WERI-Rb-1 (cell line): ENCODE results near the gene GOLGA6L7.
"Not testable (repeated sequence)": the region's sequence is repeated elsewhere in the genome, so short reads cannot be mapped to it uniquely, and the experiment has no call there.

ENCODE experiments used
- DNase-seq: peaks from one replicate; pipeline ENCODE4 v3.0.0-alpha.2; 2020
- H3K27ac ChIP-seq: fragments of 250-450 bp; sonication (Bioruptor Pico); 2 replicates; pipeline ENCODE4 v1.5.1; 2020; ENCODE audit warnings: mild to moderate bottlenecking, moderate library complexity
- H3K27me3 ChIP-seq: fragments of 250-450 bp; sonication (Bioruptor Pico); 2 replicates; pipeline ENCODE4 v1.5.1; 2021; ENCODE audit warnings: mild to moderate bottlenecking, low read depth, moderate library complexity; ENCODE audit not compliant: insufficient read depth, severe bottlenecking
- H3K36me3 ChIP-seq: fragments of 250-450 bp; sonication (Bioruptor Pico); 2 replicates; pipeline ENCODE4 v1.5.1; 2020; ENCODE audit warnings: mild to moderate bottlenecking, moderate library complexity
- H3K4me3 ChIP-seq: 2 replicates; pipeline ENCODE4 v1.5.1; 2011; ENCODE audit warnings: low read depth, mild to moderate bottlenecking, control low read depth, low read length
- H3K9me3 ChIP-seq: fragments of 250-450 bp; sonication (Bioruptor Pico); 2 replicates; pipeline ENCODE4 v1.5.1; 2021; ENCODE audit warnings: mild to moderate bottlenecking, moderate library complexity; ENCODE audit not compliant: severe bottlenecking

The GOLGA6L7 gene

DNA sequence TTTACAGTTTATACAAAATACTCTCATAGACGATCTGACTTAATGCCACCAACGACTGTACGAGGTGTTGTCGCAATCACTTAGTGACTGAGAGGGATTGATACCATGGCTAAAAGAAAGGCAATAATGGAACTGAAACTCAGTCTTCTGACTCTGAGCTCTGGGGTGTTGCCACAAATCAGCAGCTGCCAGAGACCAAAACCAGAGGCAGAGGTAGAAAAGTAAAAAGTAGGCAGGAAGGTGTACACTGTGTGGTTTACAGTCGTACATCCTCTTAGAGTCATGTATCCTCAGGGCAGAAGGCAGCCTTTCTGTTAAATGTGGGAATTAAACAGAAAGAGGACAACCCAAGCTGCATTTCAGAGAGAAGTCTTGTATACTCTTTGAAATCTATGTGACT is 1.2 kb downstream of the GOLGA6L7 start:
- not testable (repeated sequence) for H3K36me3 ChIP-seq, H3K27ac ChIP-seq, H3K9me3 ChIP-seq, DNase-seq, H3K4me3 ChIP-seq, H3K27me3 ChIP-seq

DNA sequence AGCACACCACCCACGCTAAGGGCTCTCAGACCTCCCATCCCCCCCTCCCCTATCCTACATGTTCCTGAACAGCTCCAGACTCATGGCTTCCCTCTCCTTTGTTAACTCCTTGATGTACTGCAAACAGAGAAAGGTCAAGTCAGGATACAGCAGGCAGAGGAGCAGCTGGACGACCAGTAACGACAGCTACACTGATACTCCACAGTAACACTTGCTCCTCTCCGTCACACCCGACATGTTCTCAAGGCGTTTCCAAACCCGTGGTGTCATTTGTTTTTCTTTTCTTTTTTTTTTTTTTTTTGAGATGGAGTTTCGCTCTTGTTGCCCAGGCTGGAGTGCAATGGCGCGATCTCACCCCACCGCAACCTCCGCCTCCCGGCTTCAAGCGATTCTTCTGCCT is 4.3 kb downstream of the GOLGA6L7 start:
- not testable (repeated sequence) for H3K36me3 ChIP-seq, H3K27me3 ChIP-seq, H3K9me3 ChIP-seq

DNA sequence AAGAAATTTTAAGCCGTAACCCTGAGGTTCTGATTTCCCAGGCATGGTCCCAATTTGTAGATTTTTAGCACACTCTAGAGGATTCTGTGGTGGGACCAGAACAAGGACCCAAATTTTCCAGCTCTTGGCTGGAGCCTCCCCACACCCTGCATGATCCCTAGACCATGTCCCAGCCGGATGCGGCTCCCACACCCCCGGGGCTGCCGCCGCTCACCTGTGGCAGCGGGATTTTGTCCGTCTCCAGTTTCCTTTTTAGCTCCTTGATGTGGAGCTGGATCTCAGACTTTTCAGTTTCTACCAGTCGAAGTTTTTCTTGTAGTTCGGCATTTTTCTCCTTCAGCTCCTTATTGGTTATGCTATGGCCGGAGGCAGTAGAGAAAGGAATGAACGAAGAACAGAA is 4.9 kb downstream of the GOLGA6L7 start:
- not testable (repeated sequence) for H3K27me3 ChIP-seq, H3K36me3 ChIP-seq, DNase-seq, H3K4me3 ChIP-seq, H3K27ac ChIP-seq, H3K9me3 ChIP-seq

More for the DNA sequence above, 4.3 kb downstream of the GOLGA6L7 start:
- DNase-seq, H3K4me3 ChIP-seq, H3K27ac ChIP-seq: not testable (repeated sequence)

GRCh38 chr15:28842210-28842609 is 6.2 kb downstream of the GOLGA6L7 start:
- H3K27me3 ChIP-seq, DNase-seq, H3K4me3 ChIP-seq, H3K36me3 ChIP-seq, H3K9me3 ChIP-seq, H3K27ac ChIP-seq: not testable (repeated sequence)

- not testable (repeated sequence) for H3K27me3 ChIP-seq
These were observed 8.2 kb downstream of the GOLGA6L7 start for GRCh38 chr15:28840285-28840684.

DNA sequence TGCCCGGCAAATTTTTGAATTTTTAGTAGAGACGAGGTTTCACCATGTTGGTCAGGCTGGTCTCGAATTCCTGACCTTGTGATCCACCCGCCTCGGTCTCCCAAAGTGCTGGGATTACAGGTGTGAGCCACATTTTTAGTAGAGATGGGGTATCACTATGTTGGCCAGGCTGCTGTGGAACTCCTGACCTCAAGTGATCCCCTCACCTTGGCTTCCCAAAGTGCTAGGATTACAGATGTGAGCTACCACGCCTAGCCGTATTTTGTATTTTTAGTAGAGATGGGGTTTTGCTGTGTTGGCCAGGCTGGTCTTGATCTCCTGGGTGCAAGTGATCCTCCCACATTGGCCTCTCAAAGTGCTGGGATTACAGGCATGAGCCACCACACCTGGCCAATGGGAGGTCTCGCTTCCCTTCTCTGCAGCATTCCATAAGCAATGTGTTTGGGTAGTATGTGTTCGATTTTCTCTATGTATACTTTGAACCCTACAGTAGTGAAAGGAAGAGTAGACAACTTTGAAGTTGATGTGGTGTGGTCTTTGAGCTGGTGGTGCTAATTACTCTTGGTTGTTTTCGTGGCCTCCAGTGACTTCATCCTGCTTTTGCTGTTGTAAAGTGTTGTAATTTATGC is 13.4 kb downstream of the GOLGA6L7 start:
- H3K36me3 ChIP-seq, H3K9me3 ChIP-seq, DNase-seq, H3K27me3 ChIP-seq, H3K4me3 ChIP-seq, H3K27ac ChIP-seq: not testable (repeated sequence)

More at GRCh38 chr15:28840285-28840684, 8.2 kb downstream of the GOLGA6L7 start:
- not testable (repeated sequence) for H3K36me3 ChIP-seq, H3K27ac ChIP-seq, DNase-seq, H3K4me3 ChIP-seq, H3K9me3 ChIP-seq

GRCh38 chr15:28831897-28832587 is 16.4 kb downstream of the GOLGA6L7 start:
- DNase-seq = peak; percentile 94
- Histone ChIP-seq H3K27ac (peak overlapping the region; percentile 84), H3K4me3 (peak overlapping the region; percentile 54)
- not testable (repeated sequence) for H3K27me3 ChIP-seq, H3K9me3 ChIP-seq, H3K36me3 ChIP-seq

DNA sequence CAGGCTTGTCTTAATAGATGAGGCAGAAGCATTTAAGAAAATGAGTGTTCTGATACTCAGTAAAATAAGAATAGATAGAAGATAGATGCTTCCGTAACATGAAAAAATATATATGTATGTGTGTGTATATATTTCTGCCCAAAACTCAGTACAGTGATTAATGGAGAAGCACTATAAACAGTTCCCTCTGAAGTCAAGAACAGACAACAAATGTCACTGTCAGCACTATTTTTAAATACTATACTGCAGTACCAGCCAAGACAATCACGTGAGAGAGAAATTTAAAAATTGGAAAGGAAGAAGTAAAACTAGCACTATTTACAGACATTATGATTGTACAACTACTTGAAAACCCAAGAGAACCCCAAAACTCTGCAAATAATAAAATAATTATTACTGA is 27.0 kb downstream of the GOLGA6L7 start:
- not testable (repeated sequence) for H3K4me3 ChIP-seq, H3K27ac ChIP-seq, H3K27me3 ChIP-seq, H3K36me3 ChIP-seq, DNase-seq, H3K9me3 ChIP-seq

GRCh38 chr15:28819930-28820295 is 28.5 kb downstream of the GOLGA6L7 start:
- H3K9me3 ChIP-seq, H3K36me3 ChIP-seq, H3K27ac ChIP-seq, H3K4me3 ChIP-seq, DNase-seq, H3K27me3 ChIP-seq: not testable (repeated sequence)

GRCh38 chr15:28819019-28819929 is 29.2 kb downstream of the GOLGA6L7 start:
- not testable (repeated sequence) for DNase-seq, H3K9me3 ChIP-seq, H3K27me3 ChIP-seq, H3K36me3 ChIP-seq, H3K27ac ChIP-seq, H3K4me3 ChIP-seq

- H3K9me3 ChIP-seq, H3K27ac ChIP-seq, DNase-seq, H3K4me3 ChIP-seq, H3K27me3 ChIP-seq, H3K36me3 ChIP-seq: not testable (repeated sequence)
These were observed 30.3 kb downstream of the GOLGA6L7 start for GRCh38 chr15:28818168-28818567.

GRCh38 chr15:28814059-28814458 is 34.4 kb downstream of the GOLGA6L7 start:
- not testable (repeated sequence) for DNase-seq, H3K27ac ChIP-seq, H3K27me3 ChIP-seq, H3K36me3 ChIP-seq, H3K4me3 ChIP-seq, H3K9me3 ChIP-seq

DNA sequence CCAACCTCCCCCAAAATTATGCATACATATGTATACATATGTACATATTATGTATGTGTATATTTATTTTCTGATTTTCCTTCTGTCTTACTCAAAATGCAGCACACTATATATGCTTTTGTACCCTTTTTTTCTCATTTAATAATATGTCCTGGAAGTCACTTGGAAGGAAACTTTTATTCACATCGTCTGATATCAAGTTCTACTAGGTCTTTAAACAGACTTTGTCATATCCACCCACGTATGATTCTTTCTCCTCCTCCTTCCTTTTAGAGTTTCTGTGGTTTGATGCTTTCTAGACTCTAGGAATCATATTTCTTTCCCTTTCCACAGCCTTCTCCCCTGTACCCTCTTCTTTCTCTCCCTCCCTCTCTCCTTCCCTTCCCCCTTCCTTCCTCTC is 35.1 kb downstream of the GOLGA6L7 start:
- H3K27me3 ChIP-seq, H3K9me3 ChIP-seq, H3K4me3 ChIP-seq, DNase-seq, H3K36me3 ChIP-seq, H3K27ac ChIP-seq: not testable (repeated sequence)

DNA sequence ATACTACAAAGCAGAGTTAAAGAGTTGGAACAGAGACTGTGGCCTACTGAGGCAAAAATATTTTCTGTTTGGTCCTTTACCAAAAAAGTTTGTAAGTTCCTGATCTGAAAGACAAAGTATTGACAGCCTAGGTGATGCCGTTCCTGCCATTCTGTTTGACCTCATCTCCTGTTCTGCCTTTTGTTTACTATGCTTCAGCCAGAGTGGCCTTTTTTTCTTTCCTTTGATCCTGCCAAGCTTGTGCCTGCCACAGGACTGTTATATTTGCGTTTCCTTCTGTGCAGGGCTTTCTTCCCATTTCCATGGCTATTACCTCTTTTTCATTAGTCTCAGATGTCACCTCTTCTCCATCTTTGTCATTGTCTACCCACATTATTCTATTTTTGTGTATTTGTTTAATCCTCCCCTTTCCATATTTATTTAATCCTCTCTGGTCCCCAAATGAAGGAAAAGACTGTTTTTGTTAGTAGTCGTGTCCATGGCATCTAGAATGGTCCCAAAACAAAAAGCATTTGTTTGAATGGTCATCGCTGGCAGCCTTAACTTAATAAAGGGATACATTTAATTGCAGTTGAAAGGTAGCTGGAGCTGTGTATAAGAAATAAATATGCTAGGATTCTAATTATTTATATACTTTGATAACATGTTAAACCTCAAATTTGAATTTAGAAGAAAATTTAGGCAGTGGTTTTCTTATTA is 36.4 kb downstream of the GOLGA6L7 start:
- DNase-seq, H3K36me3 ChIP-seq, H3K27me3 ChIP-seq: not testable (repeated sequence)

More for the DNA sequence above, 36.4 kb downstream of the GOLGA6L7 start:
- not testable (repeated sequence) for H3K27ac ChIP-seq, H3K4me3 ChIP-seq, H3K9me3 ChIP-seq
